Naive thymus-derived CD8-positive, alpha-beta T cell (primary cell): ENCODE data around the gene BCL2L1. TPM values are rescaled to one million over a fixed set of nuclear protein-coding genes. Genes with fewer than 3 reads are reported as not detected.
A peak's percentile ranks its signal among the peaks of the same experiment; 100 is the strongest.

Source experiments
- ATAC-seq, 2 donors: fragments of 150-1000 bp; cut with Tn5 transposase in 1 of 2; sonication (Bioruptor Pico), chemical (Tn5 transposase) in 1 of 2; 1 replicate in 1 of 2; 2 replicates in 1 of 2; pipeline ENCODE4 v1.10.0; 2021; ENCODE audit warnings: mild to moderate bottlenecking in 2 of 2, moderate library complexity in 2 of 2
- POLR2A ChIA-PET: fragments of 350-600 bp; sonication (Branson Sonifier 250); formaldehyde crosslinking; loops from one replicate; lab custom pipeline; 2021; ENCODE audit warnings: antibody characterized with exemption; lab: Charles Lee
- DNase-seq, 10 donors: peaks; one replicate each; pipeline versions ENCODE4 v3.0.0 to v3.0.0-alpha.2; 2020 to 2022
- H3K27ac Mint-ChIP-seq, 10 donors: one replicate each; pipeline ENCODE4 v1.8.0; 2020 to 2022; ENCODE audit warnings: mild to moderate bottlenecking in 10 of 10, mixed read lengths in 10 of 10, moderate library complexity in 4 of 10, inconsistent platforms in 1 of 10
- H3K27me3 Mint-ChIP-seq, 5 donors: one replicate each; pipeline ENCODE4 v1.8.0; 2021 to 2022; ENCODE audit warnings: mixed read lengths in 5 of 5
- H3K36me3 Mint-ChIP-seq, 3 donors: one replicate each; pipeline ENCODE4 v1.8.0; 2020 to 2022; ENCODE audit warnings: mixed read lengths in 3 of 3, mild to moderate bottlenecking in 2 of 3, inconsistent platforms in 1 of 3
- H3K4me1 Mint-ChIP-seq, 4 donors: one replicate each; pipeline ENCODE4 v1.8.0; 2021 to 2022; ENCODE audit warnings: mixed read lengths in 4 of 4
- H3K4me3 Mint-ChIP-seq, 10 donors: one replicate each; pipeline ENCODE4 v1.8.0; 2020 to 2022; ENCODE audit warnings: mild to moderate bottlenecking in 10 of 10, mixed read lengths in 10 of 10, moderate library complexity in 6 of 10, inconsistent platforms in 1 of 10
- H3K9me3 Mint-ChIP-seq, 9 donors: one replicate each; pipeline ENCODE4 v1.8.0; 2020 to 2022; ENCODE audit warnings: mixed read lengths in 9 of 9, mild to moderate bottlenecking in 3 of 9, inconsistent platforms in 1 of 9, moderate library complexity in 1 of 9
- polyA plus RNA-seq, 3 donors: library from polyadenylated mRNA; unstranded; fragments of 300-500 nt; fragmentation: Illumina TruSeq; gene quantifications; one replicate each; pipeline ENCODE4 v1.2.3, GENCODE V29; 2021
- total RNA-seq, 8 experiments: library from RNA in 2 of 8; stranded (reverse) in 2 of 8; gene quantifications; one replicate each; pipeline ENCODE4 v1.2.3 and lab custom pipeline; 2021 to 2026

Gene BCL2L1
- 10 to 100 TPM; 14.8 to 17.7 TPM for total RNA-seq
- polyA plus RNA-seq: 10 to 100 TPM in 1 of 3 donors, 1 to 10 TPM in 2; 8.0 to 15.4 (median 8.2) TPM
- total RNA-seq (lab: John Stamatoyannopoulos, UW): 14.3 to 230 (median 17.5) reads per million in 6 experiments

GRCh38 chr20:31722257-31723068 is at the start of gene BCL2L1:
BCL2L1 (minus strand) TSS chr20:31722868; CDS start chr20:31722218, 650 bp downstream.
- Mint-ChIP-seq H3K4me1 (peaks cover 35 to 61% (median 52%) of the 10 kb centered on the region in 4 donors), H3K9me3 (no peaks in the 10 kb centered on the region), H3K4me3 (peak within 1 kb of the TSS; percentile 90 to 96 (median 93)), H3K27me3 (no peaks in the 10 kb centered on the region), H3K27ac (peak within 1 kb of the TSS; percentile 73 to 98 (median 94)), H3K36me3 (peaks cover 0 to 6% (median 0%) of the 10 kb centered on the region in 3 donors)
- DNase-seq (peak; percentile 51 to 81 (median 56)), ATAC-seq (peak; percentile 26 to 42)
- POLR2A ChIA-PET: interaction anchor here (0.8 to 5.1 kb wide), 15 partner anchors 9 to 150 kb away, joined by 3 to 125 read pairs (median 6); partner anchors contain the start of genes ID1 and TPX2

GRCh38 chr20:31770243-31770642 is 47.6 kb upstream of the BCL2L1 start:
- Mint-ChIP-seq H3K36me3 (no peaks in the 10 kb centered on the region), H3K27me3 (no peaks in the 10 kb centered on the region), H3K9me3 (no peaks in the 10 kb centered on the region), H3K27ac (no peak overlapping the region), H3K4me3 (peak overlapping the region in 1 of 10 donors; percentile 26), H3K4me1 (peaks cover 0 to 3% (median 0%) of the 10 kb centered on the region in 4 donors)
- DNase-seq: no peak
- POLR2A ChIA-PET: no interaction called here
- ATAC-seq: no peak

GRCh38 chr20:31769681-31770080 is 47.0 kb upstream of the BCL2L1 start:
- ATAC-seq (no peak), DNase-seq (no peak)
- H3K27me3 Mint-ChIP-seq: no peaks in the 10 kb centered on the region
- no peak overlapping the region for H3K4me3 Mint-ChIP-seq
- POLR2A ChIA-PET: interaction anchor here (0.5 kb wide), 1 partner anchor 367 kb away, joined by 3 read pairs; no protein-coding TSS in a partner anchor
- no peaks in the 10 kb centered on the region for H3K9me3 Mint-ChIP-seq
- no peak overlapping the region for H3K27ac Mint-ChIP-seq
- H3K4me1 Mint-ChIP-seq: peaks cover 0 to 3% (median 0%) of the 10 kb centered on the region in 4 donors
- no peaks in the 10 kb centered on the region for H3K36me3 Mint-ChIP-seq

- Mint-ChIP-seq H3K36me3 (no peaks in the 10 kb centered on the region), H3K27ac (no peak overlapping the region)
Observed at GRCh38 chr20:31767805-31768204, 45.1 kb upstream of the BCL2L1 start.

GRCh38 chr20:31764641-31765305 is 42.1 kb upstream of the BCL2L1 start:
- ATAC-seq (no peak), DNase-seq (no peak)
- Mint-ChIP-seq H3K27ac (no peak overlapping the region), H3K27me3 (no peaks in the 10 kb centered on the region), H3K9me3 (no peaks in the 10 kb centered on the region), H3K4me3 (no peak overlapping the region), H3K36me3 (no peaks in the 10 kb centered on the region), H3K4me1 (no peaks in the 10 kb centered on the region)
- POLR2A ChIA-PET: no interaction called here

More at GRCh38 chr20:31767805-31768204, 45.1 kb upstream of the BCL2L1 start:
- Mint-ChIP-seq H3K4me1 (peaks cover 0 to 3% (median 0%) of the 10 kb centered on the region in 4 donors), H3K4me3 (no peak overlapping the region), H3K27me3 (no peaks in the 10 kb centered on the region), H3K9me3 (no peaks in the 10 kb centered on the region)
- no peak for DNase-seq
- no peak for ATAC-seq
- POLR2A ChIA-PET: no interaction called here

GRCh38 chr20:31760519-31761240 is 38.0 kb upstream of the BCL2L1 start:
- H3K36me3 Mint-ChIP-seq: no peaks in the 10 kb centered on the region
- H3K4me1 Mint-ChIP-seq: no peaks in the 10 kb centered on the region
- H3K27me3 Mint-ChIP-seq: no peaks in the 10 kb centered on the region
- POLR2A ChIA-PET: no interaction called here
- H3K4me3 Mint-ChIP-seq: no peak overlapping the region
- no peaks in the 10 kb centered on the region for H3K9me3 Mint-ChIP-seq
- no peak for DNase-seq
- no peak for ATAC-seq
- H3K27ac Mint-ChIP-seq: no peak overlapping the region

GRCh38 chr20:31759836-31760518 is 37.3 kb upstream of the BCL2L1 start:
- Mint-ChIP-seq H3K36me3 (no peaks in the 10 kb centered on the region), H3K4me1 (no peaks in the 10 kb centered on the region), H3K27ac (peak overlapping the region in 1 of 10 donors; percentile 4), H3K27me3 (no peaks in the 10 kb centered on the region), H3K9me3 (no peaks in the 10 kb centered on the region), H3K4me3 (no peak overlapping the region)
- no peak for ATAC-seq
- DNase-seq: no peak
- POLR2A ChIA-PET: no interaction called here

GRCh38 chr20:31758991-31759390 is 36.3 kb upstream of the BCL2L1 start:
- Mint-ChIP-seq H3K4me1 (no peaks in the 10 kb centered on the region), H3K27ac (no peak overlapping the region), H3K36me3 (no peaks in the 10 kb centered on the region), H3K9me3 (no peaks in the 10 kb centered on the region), H3K27me3 (no peaks in the 10 kb centered on the region), H3K4me3 (no peak overlapping the region)
- POLR2A ChIA-PET: no interaction called here
- ATAC-seq: no peak
- no peak for DNase-seq

GRCh38 chr20:31758521-31758920 is 35.9 kb upstream of the BCL2L1 start:
- DNase-seq (no peak), ATAC-seq (no peak)
- POLR2A ChIA-PET: no interaction called here
- Mint-ChIP-seq H3K27me3 (no peaks in the 10 kb centered on the region), H3K27ac (peak overlapping the region in 1 of 10 donors; percentile 22), H3K4me1 (no peaks in the 10 kb centered on the region), H3K36me3 (no peaks in the 10 kb centered on the region), H3K4me3 (no peak overlapping the region), H3K9me3 (no peaks in the 10 kb centered on the region)

GRCh38 chr20:31757254-31757653 is 34.6 kb upstream of the BCL2L1 start:
- no peaks in the 10 kb centered on the region for H3K9me3 Mint-ChIP-seq
- DNase-seq: no peak

GRCh38 chr20:31751126-31751525 is 28.5 kb upstream of the BCL2L1 start:
- H3K27me3 Mint-ChIP-seq: no peaks in the 10 kb centered on the region
- peaks cover 0 to 2% (median 0%) of the 10 kb centered on the region in 4 donors for H3K4me1 Mint-ChIP-seq
- no peaks in the 10 kb centered on the region for H3K36me3 Mint-ChIP-seq
- peak overlapping the region in 1 of 10 donors; percentile 38 for H3K27ac Mint-ChIP-seq
- H3K9me3 Mint-ChIP-seq: no peaks in the 10 kb centered on the region
- POLR2A ChIA-PET: no interaction called here
- ATAC-seq (no peak), DNase-seq (no peak)
- H3K4me3 Mint-ChIP-seq: no peak overlapping the region

More at GRCh38 chr20:31757254-31757653, 34.6 kb upstream of the BCL2L1 start:
- H3K4me1 Mint-ChIP-seq: no peaks in the 10 kb centered on the region
- H3K27me3 Mint-ChIP-seq: no peaks in the 10 kb centered on the region
- no peak overlapping the region for H3K4me3 Mint-ChIP-seq
- H3K36me3 Mint-ChIP-seq: no peaks in the 10 kb centered on the region
- POLR2A ChIA-PET: no interaction called here
- H3K27ac Mint-ChIP-seq: no peak overlapping the region
- no peak for ATAC-seq

- POLR2A ChIA-PET: no interaction called here
- Mint-ChIP-seq H3K9me3 (no peaks in the 10 kb centered on the region), H3K27me3 (no peaks in the 10 kb centered on the region), H3K27ac (no peak overlapping the region), H3K4me3 (no peak overlapping the region), H3K4me1 (peaks cover 0 to 2% (median 0%) of the 10 kb centered on the region in 4 donors), H3K36me3 (no peaks in the 10 kb centered on the region)
- ATAC-seq: no peak
- no peak for DNase-seq
Observed at GRCh38 chr20:31749223-31749622, 26.6 kb upstream of the BCL2L1 start.
